SK-N-SH (cell line): ENCODE data around the gene AGL. TPM values are rescaled to one million over a fixed set of nuclear protein-coding genes. Genes with fewer than 3 reads are reported as not detected.

Experiments used
- CTCF ChIA-PET: fragments of 300-600, 350-600 bp; formaldehyde crosslinking; extraction: SDS; loops from one replicate; lab custom pipeline; 2021; lab: Yijun Ruan, JAX
- POLR2A ChIA-PET: fragments of 350-600 bp; sonication (Branson Sonifier 250); formaldehyde crosslinking; extraction: SDS; loops from one replicate; lab custom pipeline; 2020; ENCODE audit warnings: antibody characterized with exemption, inconsistent platforms; lab: Yijun Ruan, JAX
- DNase-seq: peaks from one replicate; pipeline ENCODE4 v3.0.0; 2012
- H2AFZ ChIP-seq: fragments of 200-600 bp; sonication (generic); 2 replicates; pipeline ENCODE4 v1.8.1; 2016; ENCODE audit warnings: antibody characterized with exemption, mild to moderate bottlenecking, low read depth
- H3F3A ChIP-seq: fragments of 200-600 bp; sonication (generic); replicated peaks from 2 replicates; pipeline ENCODE3; 2016; ENCODE audit warnings: antibody characterized with exemption, mild to moderate bottlenecking; ENCODE audit not compliant: insufficient read depth
- H3K27ac ChIP-seq, 2 experiments: fragments of 200-500 bp in 1 of 2; fragments of 200-600 bp in 1 of 2; sonication (Bioruptor generic) in 1 of 2; sonication (generic), shearing (Covaris generic) in 1 of 2; 2 replicates each; pipeline versions ENCODE4 v1.5.1 to v1.6.1; 2014 to 2016; ENCODE audit warnings: low read depth in 2 of 2, inconsistent platforms in 1 of 2, low read length in 1 of 2, mild to moderate bottlenecking in 1 of 2, mixed read lengths in 1 of 2
- H3K27me3 ChIP-seq: fragments of 200-600 bp; sonication (generic), shearing (Covaris generic); 2 replicates; pipeline ENCODE4 v1.6.1; 2016; ENCODE audit warnings: mixed run types; ENCODE audit not compliant: insufficient read depth
- H3K36me3 ChIP-seq, 2 experiments: fragments of 200-500 bp in 1 of 2; fragments of 200-600 bp in 1 of 2; sonication (Bioruptor generic) in 1 of 2; sonication (generic) in 1 of 2; replicated peaks in 1 of 2; 2 replicates each; pipeline versions ENCODE3 to v1.5.1; 2014 to 2016; ENCODE audit warnings: low read length in 1 of 2, mild to moderate bottlenecking in 1 of 2; ENCODE audit not compliant: insufficient read depth in 2 of 2, control insufficient read depth in 1 of 2
- H3K4me1 ChIP-seq, 2 experiments: fragments of 200-500 bp in 1 of 2; fragments of 200-600 bp in 1 of 2; sonication (Bioruptor generic) in 1 of 2; sonication (generic), shearing (Covaris generic) in 1 of 2; 2 replicates each; pipeline versions ENCODE4 v1.5.1 to v1.6.1; 2014 to 2016; ENCODE audit warnings: low read depth in 1 of 2, low read length in 1 of 2, mixed run types in 1 of 2; ENCODE audit not compliant: insufficient read depth in 2 of 2, control insufficient read depth in 1 of 2
- H3K4me2 ChIP-seq: fragments of 200-600 bp; sonication (generic), shearing (Covaris generic); 2 replicates; pipeline ENCODE4 v1.6.1; 2017; ENCODE audit warnings: mixed run types
- H3K4me3 ChIP-seq, 2 experiments: fragments of 200-500 bp in 1 of 2; fragments of 200-600 bp in 1 of 2; sonication (Bioruptor generic) in 1 of 2; sonication (generic), shearing (Covaris generic) in 1 of 2; 2 replicates each; pipeline versions ENCODE4 v1.5.1 to v1.8.1; 2014 to 2016; ENCODE audit warnings: low read depth in 2 of 2, inconsistent platforms in 1 of 2, low read length in 1 of 2, mild to moderate bottlenecking in 1 of 2, mixed read lengths in 1 of 2, moderate library complexity in 1 of 2
- H3K79me2 ChIP-seq: fragments of 200-600 bp; sonication (generic); 2 replicates; pipeline ENCODE4 v1.8.1; 2017; ENCODE audit warnings: mild to moderate bottlenecking; ENCODE audit not compliant: insufficient read depth
- H3K9ac ChIP-seq: fragments of 200-600 bp; sonication (generic); 2 replicates; pipeline ENCODE4 v1.6.1; 2017; ENCODE audit warnings: mixed run types
- H3K9me2 ChIP-seq: fragments of 200-600 bp; sonication (generic); 2 replicates; pipeline ENCODE4 v1.6.1; 2017; ENCODE audit warnings: mixed run types
- H3K9me3 ChIP-seq: fragments of 200-600 bp; sonication (generic); 2 replicates; pipeline ENCODE4 v1.6.1; 2017; ENCODE audit warnings: mixed run types, mild to moderate bottlenecking, moderate library complexity
- H4K20me1 ChIP-seq: fragments of 200-600 bp; sonication (generic); 2 replicates; pipeline ENCODE4 v1.6.1; 2017; ENCODE audit warnings: mild to moderate bottlenecking, mixed run types; ENCODE audit not compliant: insufficient read depth
- EP300 ChIP-seq, 2 experiments: IDR thresholded peaks; 2 replicates each; pipeline versions ENCODE4 v1.4.0 to v1.6.1; 2012; ENCODE audit warnings: borderline replicate concordance in 1 of 2, low read depth in 1 of 2, low read length in 1 of 2
- FOXM1 ChIP-seq: IDR thresholded peaks from 2 replicates; pipeline ENCODE4 v1.4.0; 2012; ENCODE audit warnings: low read depth, mild to moderate bottlenecking
- GATA2 ChIP-seq: sonication (generic); formaldehyde crosslinking; IDR thresholded peaks from 2 replicates; pipeline ENCODE4 v1.5.0; 2020; ENCODE audit warnings: mild to moderate bottlenecking, missing genetic modification reagents
- IRF3 ChIP-seq: fragments of 150-350 bp; IDR thresholded peaks from 2 replicates; pipeline ENCODE4 v1.6.1; 2016; ENCODE audit warnings: mild to moderate bottlenecking, low read depth, low read length
- NFIC ChIP-seq: IDR thresholded peaks from 2 replicates; pipeline ENCODE4 v1.4.0; 2012; ENCODE audit warnings: borderline replicate concordance
- NRF1 ChIP-seq: IDR thresholded peaks from 2 replicates; pipeline ENCODE4 v1.6.1; 2012; ENCODE audit warnings: low read depth, mild to moderate bottlenecking, low read length
- PBX3 ChIP-seq: IDR thresholded peaks from 2 replicates; pipeline ENCODE4; 2012
- POLR2AphosphoS5 ChIP-seq: IDR thresholded peaks from 2 replicates; pipeline ENCODE4 v1.6.1; 2012; ENCODE audit warnings: low read depth, low read length
- RCOR1 ChIP-seq: fragments of 150-350 bp; IDR thresholded peaks from 2 replicates; pipeline ENCODE4 v1.6.1; 2017; ENCODE audit warnings: antibody characterized with exemption, low read length
- TAF1 ChIP-seq: IDR thresholded peaks from 2 replicates; pipeline ENCODE4 v1.6.1; 2012; ENCODE audit warnings: low read depth, mild to moderate bottlenecking, low read length, moderate library complexity, borderline replicate concordance
- TCF12 ChIP-seq: IDR thresholded peaks from 2 replicates; pipeline ENCODE4 v1.4.0; 2012
- TEAD4 ChIP-seq: IDR thresholded peaks from 2 replicates; pipeline ENCODE4 v1.4.0; 2012; ENCODE audit warnings: mild to moderate bottlenecking, borderline replicate concordance; ENCODE audit not compliant: insufficient read depth
- USF1 ChIP-seq: IDR thresholded peaks from 2 replicates; pipeline ENCODE4 v1.4.0; 2012; ENCODE audit warnings: low read depth, borderline replicate concordance
- WGBS: methylation state at CpG from one replicate; pipeline ENCODE4 v1.1.6; 2017; ENCODE audit warnings: low lambda C conversion rate; 5-methylcytosine and 5-hydroxymethylcytosine counted together
- polyA plus RNA-seq, 3 experiments: library from polyadenylated mRNA; depleted of rRNA; stranded (reverse); fragments of >200 nt; gene quantifications; 2 replicates each; pipeline ENCODE4 v1.2.3, GENCODE V29; 2012

The AGL gene
- polyA plus RNA-seq, 1 of the 3 experiments (the other 2 are of a cell fraction), result 1.5 TPM

- no peaks in the 10 kb centered on the region for H3K27me3 ChIP-seq
- H3K27ac ChIP-seq, result peak overlapping the region in 1 of 2 experiments; percentile 35; a peak in 1 of 4 replicates
- peaks cover 0 to 9% of the 10 kb centered on the region in 2 experiments; a peak in 3 of 4 replicates for H3K4me1 ChIP-seq
- no peaks in the 10 kb centered on the region for H3K9me2 ChIP-seq
- ChIA-PET CTCF (no interaction called here), POLR2A (no interaction called here)
- peak; percentile 41 for DNase-seq
- no peak overlapping the region for H3K4me3 ChIP-seq
- TF ChIP-seq GATA2 (CRISPR knock-in tag), result peak; percentile 70
- no peak for TF ChIP-seq NFIC
- TF ChIP-seq RCOR1, result peak; percentile 22; the same call in 1 of the 2 replicates
- 0 out of 4 replicates have a peak, but pooled peaks of 1 of the 2 experiments have one; percentile 15 for TF ChIP-seq EP300 (IDR thresholded peaks at IDR 0.05; ENCODE audit: borderline replicate concordance in 1 of 2, low read depth in 1 of 2, low read length in 1 of 2)
- no peak overlapping the region for H2AFZ ChIP-seq
- H4K20me1 ChIP-seq, result no peaks in the 10 kb centered on the region
- 57% methylated on average over 2 of the region's 2 CpGs for WGBS
- peaks cover 9% of the 10 kb centered on the region for H3K79me2 ChIP-seq
- no peaks in the 10 kb centered on the region for H3K36me3 ChIP-seq
- no peak overlapping the region for H3K9ac ChIP-seq
- H3K9me3 ChIP-seq, result no peaks in the 10 kb centered on the region
- no peak overlapping the region for H3K4me2 ChIP-seq
- H3F3A ChIP-seq, result peaks cover 19% of the 10 kb centered on the region
Measured at GRCh38 chr1:99965646-99966375, 115.7 kb downstream of the AGL start.

- peaks cover 5 to 9% of the 10 kb centered on the region in 2 experiments; a peak in 3 of 4 replicates for H3K4me1 ChIP-seq
- H3K4me3 ChIP-seq, result no peak overlapping the region
- no peaks in the 10 kb centered on the region for H3K36me3 ChIP-seq
- H3F3A ChIP-seq, result peaks cover 19% of the 10 kb centered on the region
- no peak for DNase-seq
- TF ChIP-seq USF1 (no peak), TCF12 (no peak), PBX3 (no peak)
- 96% methylated on average over 4 of the region's 4 CpGs for WGBS
- H3K4me2 ChIP-seq, result no peak overlapping the region
- no peaks in the 10 kb centered on the region for H3K9me2 ChIP-seq
- H4K20me1 ChIP-seq, result no peaks in the 10 kb centered on the region
- POLR2A ChIA-PET, result no interaction called here
- no peak overlapping the region for H3K27ac ChIP-seq
- no peak overlapping the region for H2AFZ ChIP-seq
- H3K9me3 ChIP-seq, result no peaks in the 10 kb centered on the region
- CTCF ChIA-PET, result no interaction called here
- no peaks in the 10 kb centered on the region for H3K27me3 ChIP-seq
- H3K9ac ChIP-seq, result no peak overlapping the region
- peaks cover 33% of the 10 kb centered on the region for H3K79me2 ChIP-seq
Measured at GRCh38 chr1:99968214-99968613, 118.1 kb downstream of the AGL start.

- no peaks in the 10 kb centered on the region for H3K27me3 ChIP-seq
- peak overlapping the region; percentile 51 to 64; a peak in 3 of 4 replicates for H3K27ac ChIP-seq
- H2AFZ ChIP-seq, result peak overlapping the region; percentile 82
- H3K4me2 ChIP-seq, result peak overlapping the region; percentile 88
- no peaks in the 10 kb centered on the region for H3K9me3 ChIP-seq
- no peaks in the 10 kb centered on the region for H4K20me1 ChIP-seq
- no peaks in the 10 kb centered on the region for H3K9me2 ChIP-seq
- WGBS, result 35% methylated on average over 5 of the region's 6 CpGs
- CTCF ChIA-PET, result no interaction called here
- H3K4me1 ChIP-seq, result peaks cover 5 to 9% of the 10 kb centered on the region in 2 experiments; a peak in 3 of 4 replicates
- peak overlapping the region; percentile 74 to 94 for H3K4me3 ChIP-seq
- no peak for DNase-seq
- peak overlapping the region; percentile 77 for H3K9ac ChIP-seq
- no peaks in the 10 kb centered on the region for H3K36me3 ChIP-seq
- TF ChIP-seq NRF1 (no peak), TAF1 (no peak), NFIC (no peak), TCF12 (no peak), POLR2AphosphoS5 (no peak), FOXM1 (no peak), IRF3 (no peak), TEAD4 (no peak)
- peaks cover 16% of the 10 kb centered on the region for H3F3A ChIP-seq
- POLR2A ChIA-PET, result interaction anchor here (0.6 to 1.4 kb wide), 4 partner anchors 69 to 164 kb away, joined by 4 to 7 read pairs (median 5); partner anchors contain the start of genes AGL, SASS6 and TRMT13
- H3K79me2 ChIP-seq, result peaks cover 44% of the 10 kb centered on the region
Measured at GRCh38 chr1:99969260-99969728, 119.1 kb downstream of the AGL start.
